OCI-LY7 (cell line): ENCODE measurements around the gene IGSF1. TPM values are rescaled to one million over a fixed set of nuclear protein-coding genes. Genes with fewer than 3 reads are reported as not detected.

ENCODE experiments used
- BruUV-seq: library from RNA; stranded (reverse); fragments of 400-500 nt; replicated peaks from 2 replicates; lab custom pipeline; 2021; lab: Mats Ljungman, UMichigan
- CTCF ChIA-PET: fragments of 300-600 bp; sonication (Branson Sonifier 250); formaldehyde crosslinking; loops from one replicate; lab custom pipeline; 2022; ENCODE audit warnings: antibody characterized with exemption; ENCODE audit not compliant: unreplicated experiment; lab: Charles Lee
- POLR2A ChIA-PET: fragments of 300-600 bp; sonication (Branson Sonifier 250); formaldehyde crosslinking; loops from one replicate; lab custom pipeline; 2022; ENCODE audit warnings: antibody characterized with exemption; lab: Charles Lee
- DNase-seq: peaks from one replicate; pipeline ENCODE4 v3.0.0-alpha.2; 2015; ENCODE audit warnings: low spot score
- H2AFZ ChIP-seq: fragments of 200-600 bp; sonication (generic), shearing (Covaris generic); 2 replicates; pipeline ENCODE4 v1.6.1; 2014; ENCODE audit warnings: mild to moderate bottlenecking, antibody characterized with exemption, low read length, moderate library complexity
- H3K27ac ChIP-seq: fragments of 200-600 bp; sonication (generic); 2 replicates; pipeline ENCODE4 v1.5.1; 2014; ENCODE audit warnings: mixed run types, low read depth, mild to moderate bottlenecking, moderate library complexity, low read length, inconsistent platforms; ENCODE audit not compliant: poor library complexity, severe bottlenecking
- H3K36me3 ChIP-seq: fragments of 200-600 bp; sonication (generic); 2 replicates; pipeline ENCODE4 v1.6.1; 2014; ENCODE audit warnings: mild to moderate bottlenecking, antibody characterized with exemption, low read length, moderate library complexity, mixed read lengths; ENCODE audit not compliant: insufficient read depth
- H3K4me1 ChIP-seq: fragments of 200-600 bp; sonication (generic); 2 replicates; pipeline ENCODE4 v1.5.1; 2014; ENCODE audit warnings: mild to moderate bottlenecking, low read length; ENCODE audit not compliant: insufficient read depth, poor library complexity, severe bottlenecking
- H3K4me2 ChIP-seq: fragments of 200-600 bp; sonication (generic); 2 replicates; pipeline ENCODE4 v1.6.1; 2014; ENCODE audit warnings: mild to moderate bottlenecking, low read length
- H3K4me3 ChIP-seq: fragments of 200-600 bp; sonication (generic); 2 replicates; pipeline ENCODE4 v1.5.1; 2014; ENCODE audit warnings: mild to moderate bottlenecking, low read depth, low read length; ENCODE audit not compliant: poor library complexity, severe bottlenecking
- H3K79me2 ChIP-seq: fragments of 200-600 bp; sonication (generic); 2 replicates; pipeline ENCODE4 v1.6.1; 2016; ENCODE audit warnings: low read depth, mild to moderate bottlenecking, low read length, moderate library complexity, mixed read lengths; ENCODE audit not compliant: insufficient read depth
- H3K9me2 ChIP-seq: fragments of 200-600 bp; sonication (generic); 2 replicates; pipeline ENCODE4 v1.6.1; 2016; ENCODE audit warnings: mild to moderate bottlenecking, low read length, mixed read lengths; ENCODE audit not compliant: insufficient read depth
- H3K9me3 ChIP-seq: fragments of 200-600 bp; sonication (generic); 2 replicates; pipeline ENCODE4 v1.6.1; 2014; ENCODE audit warnings: mild to moderate bottlenecking, mixed run types, low read length, mixed read lengths
- H4K20me1 ChIP-seq: fragments of 200-600 bp; sonication (generic); 2 replicates; pipeline ENCODE4 v1.6.1; 2014; ENCODE audit warnings: mild to moderate bottlenecking, antibody characterized with exemption, low read length, moderate library complexity, mixed read lengths; ENCODE audit not compliant: insufficient read depth
- CTCF ChIP-seq: fragments of 200-600 bp; sonication (generic); conservative IDR thresholded peaks from 2 replicates; pipeline ENCODE4 v1.5.1; 2014; ENCODE audit warnings: mild to moderate bottlenecking, antibody characterized with exemption, low read length, moderate library complexity, mixed read lengths
- EZH2phosphoT487 ChIP-seq: fragments of 200-600 bp; sonication (generic); IDR thresholded peaks from 2 replicates; pipeline ENCODE4 v1.6.1; 2018; ENCODE audit warnings: low read depth, borderline replicate concordance, mild to moderate bottlenecking, mixed run types, antibody characterized with exemption, low read length, moderate library complexity, mixed read lengths
- intact Hi-C: fragments of 100-400 bp; cut with micrococcal nuclease; formaldehyde crosslinking; loops from one replicate; pipeline ENCODE4 v1.10.0; 2022; ENCODE audit not compliant: unreplicated experiment
- total RNA-seq, 2 experiments: library from RNA; depleted of rRNA in 1 of 2; stranded (reverse); fragments of >200 nt in 1 of 2; shearing (Covaris generic) in 1 of 2; gene quantifications; 2 replicates each; pipeline ENCODE4 v1.2.3, GENCODE V29; 2014 to 2022

The IGSF1 gene
- total RNA-seq, 2 experiments from 2014 or later, result not detected

- DNase-seq, result no peak
- no peaks in the 10 kb centered on the region for H3K79me2 ChIP-seq
- no peaks in the 10 kb centered on the region for H3K9me3 ChIP-seq
- H3K4me3 ChIP-seq, result no peak overlapping the region
- H3K9me2 ChIP-seq, result no peaks in the 10 kb centered on the region
- CTCF ChIA-PET, result interaction anchor here (0.6 kb wide), 1 partner anchor 279 kb away, joined by 3 read pairs; no protein-coding TSS in a partner anchor
- H3K4me1 ChIP-seq, result no peaks in the 10 kb centered on the region
- H3K4me2 ChIP-seq, result no peak overlapping the region
- TF ChIP-seq EZH2phosphoT487 (no peak), CTCF (no peak)
- no TSS peak for BruUV-seq
- POLR2A ChIA-PET, result no interaction called here
- intact Hi-C loops, result no loop called here
- H3K36me3 ChIP-seq, result no peaks in the 10 kb centered on the region
- H2AFZ ChIP-seq, result no peak overlapping the region
- H3K27ac ChIP-seq, result no peak overlapping the region
- H4K20me1 ChIP-seq, result no peaks in the 10 kb centered on the region
Measured at GRCh38 chrX:131316260-131316659, 27.2 kb upstream of the IGSF1 start.

GRCh38 chrX:131308980-131309379, 19.9 kb upstream of the IGSF1 start:
- intact Hi-C loops, result no loop called here
- no TSS peak for BruUV-seq
- H3K9me3 ChIP-seq, result no peaks in the 10 kb centered on the region
- TF ChIP-seq CTCF (no peak), EZH2phosphoT487 (no peak)
- H3K27ac ChIP-seq, result no peak overlapping the region
- ChIA-PET POLR2A (no interaction called here), CTCF (no interaction called here)
- H3K36me3 ChIP-seq, result no peaks in the 10 kb centered on the region
- no peak overlapping the region for H2AFZ ChIP-seq
- DNase-seq, result no peak
- no peaks in the 10 kb centered on the region for H3K4me1 ChIP-seq
- H4K20me1 ChIP-seq, result no peaks in the 10 kb centered on the region
- no peaks in the 10 kb centered on the region for H3K9me2 ChIP-seq
- H3K4me2 ChIP-seq, result no peak overlapping the region
- no peak overlapping the region for H3K4me3 ChIP-seq
- H3K79me2 ChIP-seq, result no peaks in the 10 kb centered on the region

GRCh38 chrX:131306601-131307000, 17.5 kb upstream of the IGSF1 start:
- H3K27ac ChIP-seq, result no peak overlapping the region
- H2AFZ ChIP-seq, result no peak overlapping the region
- H3K79me2 ChIP-seq, result no peaks in the 10 kb centered on the region
- H3K36me3 ChIP-seq, result no peaks in the 10 kb centered on the region
- CTCF ChIA-PET, result no interaction called here
- no peak overlapping the region for H3K4me2 ChIP-seq
- no peak overlapping the region for H3K4me3 ChIP-seq
- no peaks in the 10 kb centered on the region for H3K9me2 ChIP-seq
- POLR2A ChIA-PET, result no interaction called here
- no TSS peak for BruUV-seq
- no peaks in the 10 kb centered on the region for H3K9me3 ChIP-seq
- TF ChIP-seq EZH2phosphoT487, result no peak
- no peak for TF ChIP-seq CTCF
- DNase-seq, result no peak
- intact Hi-C loops, result no loop called here
- H3K4me1 ChIP-seq, result no peaks in the 10 kb centered on the region
- H4K20me1 ChIP-seq, result no peaks in the 10 kb centered on the region
